HepG2 (cell line): Measurements from ENCODE around the gene STX10. TPM values are rescaled to one million over a fixed set of nuclear protein-coding genes. Genes with fewer than 3 reads are reported as not detected.
A peak's percentile ranks its signal among the peaks of the same experiment; 100 is the strongest.

Experiments used
- CHD4 ChIP-seq: fragments of 200-600 bp; sonication (generic); IDR thresholded peaks from 2 replicates; pipeline ENCODE4 v1.7.0; 2017; ENCODE audit warnings: mild to moderate bottlenecking, low read length, borderline replicate concordance
- CREM ChIP-seq, 2 experiments: sonication (generic) in 1 of 2; formaldehyde crosslinking in 1 of 2; IDR thresholded peaks; 2 replicates each; pipeline versions ENCODE4 v1.4.0 to v1.6.1; 2016 to 2020; ENCODE audit warnings: antibody characterized with exemption in 1 of 2, mild to moderate bottlenecking in 1 of 2, missing genetic modification reagents in 1 of 2
- GABPB1 ChIP-seq: IDR thresholded peaks from 2 replicates; pipeline ENCODE4 v1.6.1; 2016; ENCODE audit warnings: mild to moderate bottlenecking, missing genetic modification reagents, moderate library complexity, missing compliant biosample characterization
- KMT2B ChIP-seq: IDR thresholded peaks from 2 replicates; pipeline ENCODE4 v1.6.1; 2016; ENCODE audit warnings: missing genetic modification reagents, missing compliant biosample characterization
- MBD4 ChIP-seq: IDR thresholded peaks from 2 replicates; pipeline ENCODE4 v1.6.1; 2012; ENCODE audit warnings: low read length, inconsistent platforms, borderline replicate concordance
- NFIC ChIP-seq: IDR thresholded peaks from 2 replicates; pipeline ENCODE4 v1.6.1; 2012; ENCODE audit warnings: mild to moderate bottlenecking, low read length, inconsistent platforms
- RXRB ChIP-seq: IDR thresholded peaks from 2 replicates; pipeline ENCODE4 v1.6.1; 2016; ENCODE audit warnings: borderline replicate concordance, missing genetic modification reagents, missing compliant biosample characterization
- SIX4 ChIP-seq: sonication (generic); formaldehyde crosslinking; IDR thresholded peaks from 2 replicates; pipeline ENCODE4 v1.4.0; 2020; ENCODE audit warnings: missing genetic modification reagents
- SOX13 ChIP-seq, 3 experiments: fragments of 450-650 bp in 1 of 3; sonication (generic) in 1 of 3; formaldehyde crosslinking in 1 of 3; IDR thresholded peaks in 2 of 3; conservative IDR thresholded peaks in 1 of 3; 2 replicates each; pipeline versions ENCODE4 v1.5.0 to v1.6.1; 2016 to 2020; ENCODE audit warnings: antibody characterized with exemption in 1 of 3, mild to moderate bottlenecking in 1 of 3, missing compliant biosample characterization in 1 of 3, missing genetic modification reagents in 1 of 3, moderate library complexity in 1 of 3
- SOX5 ChIP-seq: IDR thresholded peaks from 2 replicates; pipeline ENCODE4 v1.6.1; 2016; ENCODE audit warnings: borderline replicate concordance
- ZFAT ChIP-seq: sonication (generic); formaldehyde crosslinking; conservative IDR thresholded peaks from 2 replicates; pipeline ENCODE4 v1.8.1; 2023; ENCODE audit warnings: missing genetic modification reagents, inconsistent platforms
- ZFP36L2 ChIP-seq: sonication (generic); formaldehyde crosslinking; IDR thresholded peaks from 2 replicates; pipeline ENCODE4 v1.4.0; 2020; ENCODE audit warnings: missing genetic modification reagents
- ZNF121 ChIP-seq: sonication (generic); formaldehyde crosslinking; IDR thresholded peaks from 2 replicates; pipeline ENCODE4 v1.5.0; 2020; ENCODE audit warnings: mild to moderate bottlenecking, missing genetic modification reagents
- ZNF264 ChIP-seq: sonication (generic); formaldehyde crosslinking; IDR thresholded peaks from 2 replicates; pipeline ENCODE4 v1.4.0; 2020; ENCODE audit warnings: missing genetic modification reagents
- polyA plus RNA-seq, 8 experiments: library from polyadenylated mRNA; depleted of rRNA in 3 of 8; stranded (reverse) in 7 of 8; unstranded in 1 of 8; fragments of >200 nt; fragmentation: Illumina TruSeq in 4 of 8; extraction: Trizol in 4 of 8; gene quantifications; 2 replicates each; pipeline versions ENCODE4 v1.2.1 to v1.2.3, GENCODE V29; 2011 to 2016; ENCODE audit warnings: low read depth in 4 of 8, missing spikeins in 1 of 8, mixed read lengths in 1 of 8; ENCODE audit not compliant: insufficient read depth in 1 of 8
- total RNA-seq, 5 experiments: library from RNA; depleted of rRNA; stranded (reverse); fragments of >200 nt; fragmentation: Illumina TruSeq; extraction: Trizol; gene quantifications; 2 replicates each; pipeline ENCODE4 v1.2.3, GENCODE V29; 2016; ENCODE audit warnings: low read depth in 1 of 5
- TF ChIP-seq, protein P1 (sequence below): sonication (generic); formaldehyde crosslinking; IDR thresholded peaks from 2 replicates; pipeline ENCODE4 v1.5.0; 2020; ENCODE audit warnings: mild to moderate bottlenecking, missing genetic modification reagents, borderline replicate concordance
- TF ChIP-seq, protein P2 (sequence below): sonication (generic); formaldehyde crosslinking; IDR thresholded peaks from 2 replicates; pipeline ENCODE4 v1.4.0; 2020; ENCODE audit warnings: mild to moderate bottlenecking, missing genetic modification reagents

STX10 gene
- total and polyA plus RNA-seq, 2 of the 13 experiments (the other 11 are each of a cell fraction or from before 2014, with no cell fraction given), result 47.9 to 66.4 TPM

DNA sequence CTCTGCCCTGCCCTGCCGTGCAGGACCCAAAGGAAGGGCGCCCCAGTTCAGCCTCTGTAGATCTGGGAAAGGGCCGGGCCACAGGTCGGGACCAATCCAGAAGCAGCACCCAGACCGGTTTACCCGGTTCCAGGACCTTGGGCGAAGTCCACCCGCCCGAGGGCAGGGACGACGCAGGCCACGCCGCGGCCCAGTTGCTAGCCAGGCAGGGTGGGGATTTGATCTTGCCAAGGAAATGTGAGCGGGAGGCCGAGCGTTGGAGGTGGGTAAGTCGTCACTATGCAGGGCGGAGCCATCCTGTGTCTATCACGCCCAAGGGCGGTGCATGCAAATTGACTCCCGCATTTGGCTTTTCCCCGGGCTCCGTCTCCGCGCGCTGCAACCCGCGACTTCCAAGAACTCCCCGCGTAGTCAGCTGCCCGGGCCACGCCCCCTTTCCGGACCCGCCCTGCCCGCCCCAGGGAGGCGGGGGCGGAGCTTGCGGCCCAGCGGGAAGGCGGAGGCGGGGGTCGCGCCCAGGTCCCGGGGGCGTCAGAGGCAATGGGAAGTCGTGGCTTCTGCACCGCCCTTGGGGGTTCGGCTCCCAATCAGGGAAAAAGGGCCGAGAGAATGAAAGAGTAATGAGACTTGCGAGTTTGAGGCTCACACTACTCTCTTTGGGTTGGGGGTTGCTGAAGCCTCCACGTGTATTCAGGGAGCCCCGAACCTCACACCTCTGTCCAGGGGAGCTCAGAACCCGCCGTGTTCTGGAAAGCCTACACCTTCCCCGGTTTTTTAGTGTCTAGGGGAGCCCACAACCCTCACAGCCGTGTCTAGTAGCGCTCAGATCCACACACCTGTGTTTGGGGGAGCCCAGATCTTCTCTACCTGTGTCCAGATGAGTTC is 12.8 kb upstream of the STX10 start (continued):
- TF ChIP-seq, protein P1, sequence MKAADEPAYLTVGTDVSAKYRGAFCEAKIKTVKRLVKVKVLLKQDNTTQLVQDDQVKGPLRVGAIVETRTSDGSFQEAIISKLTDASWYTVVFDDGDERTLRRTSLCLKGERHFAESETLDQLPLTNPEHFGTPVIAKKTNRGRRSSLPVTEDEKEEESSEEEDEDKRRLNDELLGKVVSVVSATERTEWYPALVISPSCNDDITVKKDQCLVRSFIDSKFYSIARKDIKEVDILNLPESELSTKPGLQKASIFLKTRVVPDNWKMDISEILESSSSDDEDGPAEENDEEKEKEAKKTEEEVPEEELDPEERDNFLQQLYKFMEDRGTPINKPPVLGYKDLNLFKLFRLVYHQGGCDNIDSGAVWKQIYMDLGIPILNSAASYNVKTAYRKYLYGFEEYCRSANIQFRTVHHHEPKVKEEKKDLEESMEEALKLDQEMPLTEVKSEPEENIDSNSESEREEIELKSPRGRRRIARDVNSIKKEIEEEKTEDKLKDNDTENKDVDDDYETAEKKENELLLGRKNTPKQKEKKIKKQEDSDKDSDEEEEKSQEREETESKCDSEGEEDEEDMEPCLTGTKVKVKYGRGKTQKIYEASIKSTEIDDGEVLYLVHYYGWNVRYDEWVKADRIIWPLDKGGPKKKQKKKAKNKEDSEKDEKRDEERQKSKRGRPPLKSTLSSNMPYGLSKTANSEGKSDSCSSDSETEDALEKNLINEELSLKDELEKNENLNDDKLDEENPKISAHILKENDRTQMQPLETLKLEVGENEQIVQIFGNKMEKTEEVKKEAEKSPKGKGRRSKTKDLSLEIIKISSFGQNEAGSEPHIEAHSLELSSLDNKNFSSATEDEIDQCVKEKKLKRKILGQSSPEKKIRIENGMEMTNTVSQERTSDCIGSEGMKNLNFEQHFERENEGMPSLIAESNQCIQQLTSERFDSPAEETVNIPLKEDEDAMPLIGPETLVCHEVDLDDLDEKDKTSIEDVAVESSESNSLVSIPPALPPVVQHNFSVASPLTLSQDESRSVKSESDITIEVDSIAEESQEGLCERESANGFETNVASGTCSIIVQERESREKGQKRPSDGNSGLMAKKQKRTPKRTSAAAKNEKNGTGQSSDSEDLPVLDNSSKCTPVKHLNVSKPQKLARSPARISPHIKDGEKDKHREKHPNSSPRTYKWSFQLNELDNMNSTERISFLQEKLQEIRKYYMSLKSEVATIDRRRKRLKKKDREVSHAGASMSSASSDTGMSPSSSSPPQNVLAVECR (CRISPR knock-in tag), result peak; percentile 80; the same call in 1 of the 2 replicates
- peak; percentile 77 for TF ChIP-seq GABPB1 (CRISPR knock-in tag)
- TF ChIP-seq, protein P2, sequence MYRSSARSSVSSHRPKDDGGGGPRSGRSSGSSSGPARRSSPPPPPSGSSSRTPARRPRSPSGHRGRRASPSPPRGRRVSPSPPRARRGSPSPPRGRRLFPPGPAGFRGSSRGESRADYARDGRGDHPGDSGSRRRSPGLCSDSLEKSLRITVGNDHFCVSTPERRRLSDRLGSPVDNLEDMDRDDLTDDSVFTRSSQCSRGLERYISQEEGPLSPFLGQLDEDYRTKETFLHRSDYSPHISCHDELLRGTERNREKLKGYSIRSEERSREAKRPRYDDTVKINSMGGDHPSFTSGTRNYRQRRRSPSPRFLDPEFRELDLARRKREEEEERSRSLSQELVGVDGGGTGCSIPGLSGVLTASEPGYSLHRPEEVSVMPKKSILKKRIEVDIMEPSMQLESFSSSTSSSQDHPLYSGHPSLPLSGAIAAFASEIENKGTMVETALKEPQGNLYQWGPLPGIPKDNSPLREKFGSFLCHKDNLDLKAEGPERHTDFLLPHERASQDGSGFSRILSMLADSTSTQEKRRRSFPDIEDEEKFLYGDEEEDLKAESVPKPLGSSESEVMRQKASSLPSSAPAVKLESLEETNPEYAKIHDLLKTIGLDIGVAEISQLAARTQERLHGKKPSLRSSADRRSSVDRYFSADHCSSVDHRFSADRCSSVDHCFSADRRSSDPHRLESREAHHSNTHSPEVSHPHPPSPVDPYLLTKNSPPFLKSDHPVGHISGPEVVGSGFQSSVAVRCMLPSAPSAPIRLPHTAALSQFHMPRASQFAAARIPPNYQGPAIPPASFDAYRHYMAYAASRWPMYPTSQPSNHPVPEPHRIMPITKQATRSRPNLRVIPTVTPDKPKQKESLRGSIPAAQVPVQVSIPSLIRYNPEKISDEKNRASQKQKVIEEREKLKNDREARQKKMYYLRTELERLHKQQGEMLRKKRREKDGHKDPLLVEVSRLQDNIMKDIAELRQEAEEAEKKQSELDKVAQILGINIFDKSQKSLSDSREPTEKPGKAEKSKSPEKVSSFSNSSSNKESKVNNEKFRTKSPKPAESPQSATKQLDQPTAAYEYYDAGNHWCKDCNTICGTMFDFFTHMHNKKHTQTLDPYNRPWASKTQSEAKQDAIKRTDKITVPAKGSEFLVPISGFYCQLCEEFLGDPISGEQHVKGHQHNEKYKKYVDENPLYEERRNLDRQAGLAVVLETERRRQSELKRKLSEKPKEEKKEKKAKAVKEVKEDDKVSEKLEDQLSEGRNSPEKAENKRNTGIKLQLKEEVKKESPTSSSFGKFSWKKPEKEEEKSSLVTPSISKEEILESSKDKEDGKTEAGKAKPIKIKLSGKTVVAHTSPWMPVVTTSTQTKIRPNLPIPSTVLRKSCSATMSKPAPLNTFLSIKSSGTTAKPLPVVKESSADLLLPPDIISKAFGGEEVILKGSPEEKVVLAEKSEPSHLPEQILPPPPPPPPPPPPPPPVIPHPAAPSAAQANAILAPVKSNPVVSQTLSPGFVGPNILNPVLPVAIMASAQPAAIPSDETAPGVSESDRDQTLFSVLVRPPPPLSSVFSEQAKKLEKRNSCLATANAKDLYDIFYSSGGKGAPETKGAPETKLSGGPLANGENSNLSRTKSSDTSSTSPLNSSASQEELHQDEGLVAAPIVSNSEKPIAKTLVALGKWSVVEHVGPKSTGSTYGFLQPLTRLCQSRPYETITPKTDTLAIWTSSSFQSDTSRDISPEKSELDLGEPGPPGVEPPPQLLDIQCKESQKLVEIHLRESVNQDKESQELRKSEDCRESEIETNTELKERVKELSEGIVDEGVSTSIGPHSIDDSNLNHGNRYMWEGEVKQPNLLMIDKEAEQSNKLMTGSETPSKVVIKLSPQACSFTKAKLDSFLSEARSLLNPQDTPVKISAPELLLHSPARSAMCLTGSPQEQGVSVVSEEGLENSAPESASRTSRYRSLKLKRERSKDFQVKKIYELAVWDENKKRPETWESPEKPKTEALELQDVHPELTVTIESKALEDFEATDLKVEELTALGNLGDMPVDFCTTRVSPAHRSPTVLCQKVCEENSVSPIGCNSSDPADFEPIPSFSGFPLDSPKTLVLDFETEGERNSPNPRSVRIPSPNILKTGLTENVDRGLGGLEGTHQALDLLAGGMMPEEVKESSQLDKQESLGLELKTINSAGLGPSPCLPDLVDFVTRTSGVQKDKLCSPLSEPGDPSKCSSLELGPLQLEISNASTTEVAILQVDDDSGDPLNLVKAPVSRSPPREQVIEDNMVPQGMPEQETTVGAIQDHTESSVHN (CRISPR knock-in tag), result peak; percentile 43; the same call in 1 of the 2 replicates
- peak; percentile 42; the same call in 1 of the 2 replicates for TF ChIP-seq ZNF264 (CRISPR knock-in tag)
- peak; percentile 77 for TF ChIP-seq RXRB (CRISPR knock-in tag)
- TF ChIP-seq SOX13 (IDR thresholded peaks at IDR 0.05), result peak; percentile 22; the same call in 1 of the 2 replicates
- TF ChIP-seq SOX13 (CRISPR knock-in tag; conservative IDR thresholded peaks at IDR 0.05 in 1 of 2, IDR thresholded peaks at IDR 0.05 in 1 of 2), result peak in 1 of 2 experiments; percentile 39; a peak in 1 of 4 replicates
- TF ChIP-seq ZFAT (CRISPR knock-in tag), result no peak
- TF ChIP-seq MBD4, result no peak
- peak; percentile 77 for TF ChIP-seq KMT2B (CRISPR knock-in tag)
- no peak for TF ChIP-seq ZFP36L2
- peak; percentile 64 for TF ChIP-seq CREM (IDR thresholded peaks at IDR 0.05)
- TF ChIP-seq CREM (CRISPR knock-in tag; IDR thresholded peaks at IDR 0.05), result no peak
- TF ChIP-seq SOX5 (CRISPR knock-in tag), result peak; percentile 69
- peak; percentile 80 for TF ChIP-seq ZNF121 (CRISPR knock-in tag)
- 0 out of 2 replicates have a peak, but pooled peaks have one; percentile 57 for TF ChIP-seq SIX4
- no peak for TF ChIP-seq CHD4
- 0 out of 2 replicates have a peak, but pooled peaks have one; percentile 4 for TF ChIP-seq NFIC
